ENCODE measurements around the gene SLC7A8. TPM values are rescaled to one million over a fixed set of nuclear protein-coding genes. Genes with fewer than 3 reads are reported as not detected.

Gene SLC7A8
- total RNA-seq, 1 donor from 2014 or later: 3.3 TPM

DNA sequence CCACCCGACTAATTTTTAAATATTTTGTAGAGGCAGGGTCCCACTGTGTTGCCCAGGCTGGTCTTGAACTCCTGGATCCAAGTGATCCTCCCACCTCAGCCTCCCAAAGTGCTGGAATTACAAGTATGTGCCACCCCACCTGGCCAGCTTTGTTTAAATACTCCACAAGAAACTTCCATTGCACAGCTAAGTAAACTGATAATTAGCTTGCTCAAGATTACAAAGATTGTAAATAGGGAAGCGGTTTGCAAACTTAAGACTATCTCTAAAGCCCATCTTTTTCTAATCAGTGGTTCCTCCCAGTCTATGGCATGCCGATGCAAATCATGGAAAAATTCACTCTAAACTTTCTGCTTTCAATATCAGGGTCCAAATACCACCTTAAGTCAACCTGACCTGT is 9.7 kb downstream of the SLC7A8 start:
- DNase-seq (ENCODE audit: low read depth): no peak
- TF ChIP-seq, protein P1, sequence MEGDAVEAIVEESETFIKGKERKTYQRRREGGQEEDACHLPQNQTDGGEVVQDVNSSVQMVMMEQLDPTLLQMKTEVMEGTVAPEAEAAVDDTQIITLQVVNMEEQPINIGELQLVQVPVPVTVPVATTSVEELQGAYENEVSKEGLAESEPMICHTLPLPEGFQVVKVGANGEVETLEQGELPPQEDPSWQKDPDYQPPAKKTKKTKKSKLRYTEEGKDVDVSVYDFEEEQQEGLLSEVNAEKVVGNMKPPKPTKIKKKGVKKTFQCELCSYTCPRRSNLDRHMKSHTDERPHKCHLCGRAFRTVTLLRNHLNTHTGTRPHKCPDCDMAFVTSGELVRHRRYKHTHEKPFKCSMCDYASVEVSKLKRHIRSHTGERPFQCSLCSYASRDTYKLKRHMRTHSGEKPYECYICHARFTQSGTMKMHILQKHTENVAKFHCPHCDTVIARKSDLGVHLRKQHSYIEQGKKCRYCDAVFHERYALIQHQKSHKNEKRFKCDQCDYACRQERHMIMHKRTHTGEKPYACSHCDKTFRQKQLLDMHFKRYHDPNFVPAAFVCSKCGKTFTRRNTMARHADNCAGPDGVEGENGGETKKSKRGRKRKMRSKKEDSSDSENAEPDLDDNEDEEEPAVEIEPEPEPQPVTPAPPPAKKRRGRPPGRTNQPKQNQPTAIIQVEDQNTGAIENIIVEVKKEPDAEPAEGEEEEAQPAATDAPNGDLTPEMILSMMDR (conservative IDR thresholded peaks at IDR 0.05; ENCODE audit: low read depth, low read length): no peak
- no peak overlapping the region for H3K4me3 ChIP-seq (ENCODE audit: low read depth, low read length)

DNA sequence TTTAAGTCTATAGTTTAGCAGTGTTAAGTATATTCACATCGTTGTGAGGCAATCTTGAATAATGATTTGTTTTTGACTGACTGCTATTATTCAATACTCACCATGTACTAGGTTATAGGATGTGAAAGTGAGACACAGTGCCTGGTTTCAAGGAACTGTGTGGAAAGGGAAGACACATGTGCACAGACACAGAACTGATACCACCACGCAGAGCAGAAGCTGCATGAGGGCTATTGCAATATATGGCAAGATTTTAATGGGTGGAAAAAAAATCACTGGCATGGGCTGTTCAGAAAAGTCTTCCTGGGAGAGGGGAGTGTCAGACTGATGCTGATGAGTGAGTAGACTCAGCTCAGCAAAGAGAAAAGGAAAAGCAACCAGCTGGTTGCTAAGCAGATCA is 10.4 kb downstream of the SLC7A8 start:
- DNase-seq (ENCODE audit: low read depth): no peak
- TF ChIP-seq, protein P1 (conservative IDR thresholded peaks at IDR 0.05; ENCODE audit: low read depth, low read length): no peak
- H3K4me3 ChIP-seq (ENCODE audit: low read depth, low read length): no peak overlapping the region

DNA sequence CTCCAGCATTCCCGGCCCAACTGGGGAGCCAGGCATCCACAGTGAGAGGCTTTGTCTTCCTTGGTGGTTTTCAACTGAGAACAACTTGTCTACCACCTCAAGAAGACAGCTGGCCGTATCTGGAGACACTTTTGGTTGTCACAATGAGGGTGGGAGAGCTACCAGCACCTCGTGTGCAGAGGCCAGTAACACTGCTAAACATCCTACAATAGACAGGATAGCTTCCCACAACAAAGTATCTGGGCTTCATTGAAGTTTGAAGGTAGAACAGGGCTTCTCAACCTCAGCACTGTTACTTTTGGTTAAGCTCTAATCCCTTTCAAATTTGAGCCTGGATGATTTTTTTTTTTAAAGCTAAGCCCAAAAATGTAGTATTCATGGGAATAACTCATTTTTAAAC is 10.9 kb downstream of the SLC7A8 start:
- H3K4me3 ChIP-seq (ENCODE audit: low read depth, low read length): no peak overlapping the region
- DNase-seq (ENCODE audit: low read depth): no peak
- TF ChIP-seq, protein P1 (conservative IDR thresholded peaks at IDR 0.05; ENCODE audit: low read depth, low read length): no peak

DNA sequence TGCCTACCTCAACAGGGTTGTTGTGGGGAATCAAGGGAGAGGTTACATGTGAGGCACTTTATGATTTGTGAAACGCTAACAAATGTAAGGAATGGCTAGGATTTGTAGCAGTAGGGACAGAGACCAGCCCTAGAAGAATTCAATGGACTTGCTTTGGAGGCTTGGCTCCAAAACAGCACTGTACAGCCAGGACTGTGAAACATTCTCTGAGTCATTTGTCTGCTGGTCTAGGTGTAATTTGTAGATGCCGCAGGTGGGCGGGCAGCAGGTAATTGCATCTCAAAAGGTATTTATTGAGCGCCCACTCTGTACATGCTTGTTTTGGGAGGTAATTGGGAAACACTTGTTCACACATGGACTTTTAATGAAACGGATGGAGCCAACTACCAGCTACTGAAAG is 11.4 kb downstream of the SLC7A8 start:
- DNase-seq (ENCODE audit: low read depth): no peak
- TF ChIP-seq, protein P1 (conservative IDR thresholded peaks at IDR 0.05; ENCODE audit: low read depth, low read length): no peak
- no peak overlapping the region for H3K4me3 ChIP-seq (ENCODE audit: low read depth, low read length)

DNA sequence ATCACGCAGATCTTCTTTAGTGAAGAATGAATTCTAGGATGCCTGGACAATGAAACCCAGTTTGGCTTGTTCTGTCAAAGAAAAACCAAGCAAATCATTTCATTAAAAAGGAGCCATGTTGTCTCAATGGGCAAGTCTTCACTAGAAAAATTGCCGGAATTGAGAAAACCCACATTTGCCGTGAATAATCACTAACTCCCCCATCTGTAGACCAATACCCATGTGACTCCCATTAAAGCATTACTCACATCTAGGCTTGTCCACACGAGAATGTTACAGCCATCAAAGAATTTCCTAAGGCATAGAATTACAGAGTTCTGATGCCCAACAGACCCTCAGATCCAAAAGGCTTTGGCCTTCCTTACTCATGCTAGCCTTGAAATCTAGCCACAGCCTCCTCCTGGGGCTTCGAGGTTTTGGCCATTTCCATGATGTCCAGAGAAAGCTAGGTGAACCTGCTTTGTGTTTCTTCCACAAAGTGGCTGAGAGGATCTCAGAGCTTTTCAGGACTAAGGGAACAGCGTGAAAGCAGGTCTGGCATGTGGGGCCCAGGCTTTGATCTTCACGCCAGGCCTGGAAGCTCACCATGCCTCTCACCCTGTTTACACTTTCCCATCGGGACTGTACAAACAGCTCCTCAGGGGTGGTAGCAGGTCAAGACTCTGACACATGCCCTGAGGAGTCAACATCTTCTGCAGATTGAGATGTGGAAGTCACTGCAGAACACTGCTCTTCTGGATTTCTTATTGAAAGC is 12.1 kb downstream of the SLC7A8 start:
- no peak for DNase-seq (ENCODE audit: low read depth)
- TF ChIP-seq, protein P1 (conservative IDR thresholded peaks at IDR 0.05; ENCODE audit: low read depth, low read length): no peak
- no peak overlapping the region for H3K4me3 ChIP-seq (ENCODE audit: low read depth, low read length)

DNA sequence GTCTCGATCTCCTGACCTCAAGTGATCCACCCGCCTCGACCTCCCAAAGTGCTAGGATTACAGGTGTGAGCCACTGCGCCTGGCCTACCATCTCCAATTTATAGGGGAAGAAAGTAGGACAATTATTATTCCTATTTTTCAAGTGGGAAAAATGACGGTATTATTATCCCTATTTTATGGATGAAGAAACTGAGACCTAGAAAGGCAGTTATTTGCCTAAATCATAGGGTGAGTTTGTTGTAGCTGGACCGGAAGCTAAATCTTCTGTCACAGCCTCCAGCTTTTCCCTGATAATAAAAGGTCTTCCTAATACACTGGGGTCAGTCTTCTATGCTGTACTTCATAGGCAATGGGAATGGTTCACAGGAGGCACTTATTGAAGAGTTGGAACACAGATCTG is 13.8 kb downstream of the SLC7A8 start:
- TF ChIP-seq, protein P1 (conservative IDR thresholded peaks at IDR 0.05; ENCODE audit: low read depth, low read length): no peak
- DNase-seq (ENCODE audit: low read depth): no peak
- H3K4me3 ChIP-seq (ENCODE audit: low read depth, low read length): no peak overlapping the region

DNA sequence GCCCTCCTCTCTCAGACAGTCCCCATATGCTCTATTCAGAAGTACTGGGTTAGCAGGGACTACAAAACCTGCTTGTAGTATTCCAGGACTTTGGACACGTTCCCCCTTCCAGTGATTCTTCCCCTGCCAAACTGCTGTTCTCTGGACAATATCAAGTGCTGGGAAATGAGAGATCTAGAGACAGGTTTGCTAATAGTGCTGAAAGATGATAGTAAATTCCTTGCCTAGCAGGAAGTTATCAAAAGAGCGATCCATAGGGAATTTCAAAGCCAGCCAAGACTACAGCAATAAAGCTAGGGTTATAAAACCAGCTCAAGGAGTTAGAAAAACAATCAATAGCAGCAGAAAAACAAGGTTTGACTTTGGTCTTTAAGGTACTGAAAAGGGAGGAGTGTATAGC is 15.2 kb downstream of the SLC7A8 start:
- H3K4me3 ChIP-seq (ENCODE audit: low read depth, low read length): no peak overlapping the region
- no peak for DNase-seq (ENCODE audit: low read depth)
- TF ChIP-seq, protein P1 (conservative IDR thresholded peaks at IDR 0.05; ENCODE audit: low read depth, low read length): no peak

Data from epithelial cell of proximal tubule (primary cell).